Tibial nerve (tissue), 4 donors: ENCODE measurements around the gene GPC5. TPM values are rescaled to one million over a fixed set of nuclear protein-coding genes. Genes with fewer than 3 reads are reported as not detected.

Experiments used
- DNase-seq, 2 donors: peaks; one replicate each; pipeline ENCODE4 v3.0.0-alpha.2; 2019; ENCODE audit warnings: low spot score in 2 of 2
- H3K27ac ChIP-seq, 4 donors: fragments of 200-600 bp; sonication (generic) in 3 of 4; one replicate each; pipeline ENCODE4 v1.5.1; 2017 to 2019; ENCODE audit warnings: mild to moderate bottlenecking in 1 of 4
- H3K27me3 ChIP-seq, 2 donors: fragments of 200-600 bp; sonication (generic) in 1 of 2; one replicate each; pipeline versions ENCODE4 v1.5.1 to v1.6.0; 2017 to 2019
- H3K36me3 ChIP-seq, 3 donors: fragments of 200-600 bp; sonication (generic); one replicate each; pipeline ENCODE4 v1.5.1; 2018 to 2019
- H3K4me1 ChIP-seq, 4 donors: fragments of 200-600 bp; sonication (generic) in 3 of 4; one replicate each; pipeline ENCODE4 v1.5.1; 2017 to 2019
- H3K4me3 ChIP-seq, 4 donors: fragments of 200-600 bp; sonication (generic) in 3 of 4; one replicate each; pipeline ENCODE4 v1.5.1; 2017 to 2019; ENCODE audit warnings: mild to moderate bottlenecking in 1 of 4, moderate library complexity in 1 of 4
- H3K9me3 ChIP-seq, 4 donors: fragments of 200-600 bp; sonication (generic) in 3 of 4; one replicate each; pipeline ENCODE4 v1.5.1; 2017 to 2019
- EP300 ChIP-seq, 2 donors: sonication (generic); formaldehyde crosslinking; IDR thresholded peaks; one replicate each; pipeline ENCODE4 v1.6.1; 2017; ENCODE audit warnings: antibody characterized with exemption in 2 of 2, mild to moderate bottlenecking in 1 of 2
- POLR2A ChIP-seq, 2 donors: fragments of 450-650 bp; IDR thresholded peaks; one replicate each; pipeline ENCODE4 v1.6.1; 2017; ENCODE audit warnings: antibody characterized with exemption in 2 of 2, mild to moderate bottlenecking in 2 of 2, moderate library complexity in 2 of 2
- WGBS, 2 donors: methylation state at CpG; one replicate each; pipeline ENCODE4 v1.1.5; 2018; 5-methylcytosine and 5-hydroxymethylcytosine counted together
- total RNA-seq, 4 donors: library from RNA; depleted of rRNA; stranded (reverse); fragments of >200 nt; gene quantifications; one replicate each; pipeline ENCODE4 v1.1.0, GENCODE V29; 2016
- TF ChIP-seq, protein P1 (sequence below), 5 experiments: fragments of 200-600 bp in 3 of 5; fragments of 450-650 bp in 2 of 5; sonication (generic) in 3 of 5; IDR thresholded peaks; one replicate each; pipeline ENCODE4 v1.5.1; 2016 to 2019; ENCODE audit warnings: antibody characterized with exemption in 5 of 5, mild to moderate bottlenecking in 3 of 5, moderate library complexity in 2 of 5

The GPC5 gene
- total RNA-seq, 4 donors from 2014 or later: 3.7 to 5.7 (median 4.2) TPM; not detected in 1

DNA sequence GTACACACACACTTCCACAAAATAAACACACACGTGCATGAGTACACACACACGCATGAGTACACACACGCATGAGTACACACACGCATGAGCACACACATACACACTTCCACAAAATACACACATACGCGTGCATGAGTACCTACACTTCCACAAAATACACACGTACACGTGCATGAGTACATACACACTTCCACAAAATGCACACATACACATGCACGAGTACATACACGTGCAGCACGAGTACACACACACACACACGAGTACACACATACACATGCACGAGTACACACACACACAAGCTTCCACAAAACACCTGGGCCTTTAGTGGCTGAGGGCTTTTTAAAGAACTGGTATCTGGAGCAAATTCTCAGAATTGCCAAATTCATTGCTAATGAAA lies 619.3 kb downstream of the GPC5 start:
- no peaks in the 10 kb centered on the region for H3K27me3 ChIP-seq
- H3K4me3 ChIP-seq: no peak overlapping the region
- H3K9me3 ChIP-seq: peaks cover 0 to 7% (median 0%) of the 10 kb centered on the region in 4 donors
- H3K4me1 ChIP-seq: no peaks in the 10 kb centered on the region
- H3K36me3 ChIP-seq: no peaks in the 10 kb centered on the region
- TF ChIP-seq POLR2A (IDR thresholded peaks at IDR 0.05) (no peak), EP300 (IDR thresholded peaks at IDR 0.05) (no peak)
- TF ChIP-seq, protein P1, sequence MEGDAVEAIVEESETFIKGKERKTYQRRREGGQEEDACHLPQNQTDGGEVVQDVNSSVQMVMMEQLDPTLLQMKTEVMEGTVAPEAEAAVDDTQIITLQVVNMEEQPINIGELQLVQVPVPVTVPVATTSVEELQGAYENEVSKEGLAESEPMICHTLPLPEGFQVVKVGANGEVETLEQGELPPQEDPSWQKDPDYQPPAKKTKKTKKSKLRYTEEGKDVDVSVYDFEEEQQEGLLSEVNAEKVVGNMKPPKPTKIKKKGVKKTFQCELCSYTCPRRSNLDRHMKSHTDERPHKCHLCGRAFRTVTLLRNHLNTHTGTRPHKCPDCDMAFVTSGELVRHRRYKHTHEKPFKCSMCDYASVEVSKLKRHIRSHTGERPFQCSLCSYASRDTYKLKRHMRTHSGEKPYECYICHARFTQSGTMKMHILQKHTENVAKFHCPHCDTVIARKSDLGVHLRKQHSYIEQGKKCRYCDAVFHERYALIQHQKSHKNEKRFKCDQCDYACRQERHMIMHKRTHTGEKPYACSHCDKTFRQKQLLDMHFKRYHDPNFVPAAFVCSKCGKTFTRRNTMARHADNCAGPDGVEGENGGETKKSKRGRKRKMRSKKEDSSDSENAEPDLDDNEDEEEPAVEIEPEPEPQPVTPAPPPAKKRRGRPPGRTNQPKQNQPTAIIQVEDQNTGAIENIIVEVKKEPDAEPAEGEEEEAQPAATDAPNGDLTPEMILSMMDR (IDR thresholded peaks at IDR 0.05): no peak
- no peak overlapping the region for H3K27ac ChIP-seq
- 94 to 95% methylated on average over 13 of the region's 13 CpGs for WGBS, 2 donors
- DNase-seq: no peak

DNA sequence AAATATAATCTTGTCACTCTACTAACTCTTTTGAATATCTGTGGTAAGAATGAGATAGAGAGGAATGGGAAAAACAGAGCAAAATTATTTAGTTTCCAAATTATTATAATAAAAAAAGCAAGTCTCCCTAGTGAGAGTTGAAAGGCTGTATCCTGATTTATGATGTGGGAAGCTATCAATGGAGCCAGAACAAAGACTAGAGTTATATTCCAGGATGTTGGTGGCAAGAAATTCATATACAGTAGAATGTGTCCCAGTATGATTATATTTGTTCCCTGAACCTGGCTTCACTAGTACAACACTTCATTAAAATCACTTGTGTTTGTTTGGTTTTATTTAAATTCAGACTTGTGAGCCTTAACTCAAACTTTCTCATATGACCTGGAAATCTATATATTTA lies 630.3 kb downstream of the GPC5 start:
- Histone ChIP-seq H3K4me3 (no peak overlapping the region), H3K4me1 (no peaks in the 10 kb centered on the region), H3K27ac (no peak overlapping the region), H3K27me3 (no peaks in the 10 kb centered on the region), H3K9me3 (no peaks in the 10 kb centered on the region), H3K36me3 (no peaks in the 10 kb centered on the region)
- TF ChIP-seq POLR2A (IDR thresholded peaks at IDR 0.05) (no peak), EP300 (IDR thresholded peaks at IDR 0.05) (no peak)
- TF ChIP-seq, protein P1 (IDR thresholded peaks at IDR 0.05): no peak
- DNase-seq: no peak

DNA sequence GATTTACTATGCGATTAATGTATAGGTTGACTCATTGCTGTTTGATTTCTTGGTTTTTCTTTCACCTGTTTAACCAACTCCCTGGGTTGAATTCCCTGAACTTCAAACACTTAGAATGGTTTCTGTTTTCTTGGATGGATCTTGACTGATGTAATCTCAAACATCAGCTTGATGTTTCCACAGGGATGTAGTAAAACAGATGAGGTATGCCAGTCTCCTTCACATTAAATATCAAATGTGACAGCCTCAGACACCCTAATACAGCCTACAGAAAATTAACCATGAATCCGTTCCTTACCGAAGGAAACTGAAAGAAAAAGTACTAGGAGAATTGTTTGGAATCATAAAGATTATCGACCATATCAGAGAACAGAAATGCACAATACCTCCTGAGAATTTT lies 631.2 kb downstream of the GPC5 start:
- Histone ChIP-seq H3K27me3 (no peaks in the 10 kb centered on the region), H3K36me3 (no peaks in the 10 kb centered on the region), H3K27ac (no peak overlapping the region), H3K9me3 (no peaks in the 10 kb centered on the region), H3K4me3 (no peak overlapping the region), H3K4me1 (no peaks in the 10 kb centered on the region)
- no peak for TF ChIP-seq EP300 (IDR thresholded peaks at IDR 0.05)
- TF ChIP-seq, protein P1 (IDR thresholded peaks at IDR 0.05): no peak
- no peak for TF ChIP-seq POLR2A (IDR thresholded peaks at IDR 0.05)
- WGBS, 2 donors: 90 to 94% methylated on average over 4 of the region's 4 CpGs
- DNase-seq: no peak

DNA sequence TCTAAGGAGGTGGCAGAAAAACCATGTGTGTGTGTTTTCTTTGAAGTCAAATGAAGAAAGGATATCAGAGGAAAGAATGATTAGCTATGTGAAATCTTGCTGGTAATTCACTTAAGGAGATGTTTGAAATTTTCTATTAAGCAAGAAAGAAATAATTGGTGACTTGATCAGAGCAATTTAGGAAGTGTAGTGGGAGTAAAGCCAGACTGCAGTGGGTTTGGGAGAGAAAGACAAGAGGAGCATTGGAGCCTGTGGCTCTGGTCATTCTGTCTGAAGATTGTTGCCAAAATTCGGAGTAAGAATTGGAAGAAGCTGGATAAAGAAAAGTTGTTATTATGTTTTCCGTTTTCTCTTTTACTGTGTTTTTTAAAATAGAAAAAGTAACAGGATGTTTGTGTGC lies 640.5 kb downstream of the GPC5 start:
- TF ChIP-seq, protein P1 (IDR thresholded peaks at IDR 0.05): no peak
- TF ChIP-seq POLR2A (IDR thresholded peaks at IDR 0.05) (no peak), EP300 (IDR thresholded peaks at IDR 0.05) (no peak)
- Histone ChIP-seq H3K4me1 (no peaks in the 10 kb centered on the region), H3K27ac (no peak overlapping the region), H3K36me3 (no peaks in the 10 kb centered on the region), H3K27me3 (no peaks in the 10 kb centered on the region), H3K4me3 (no peak overlapping the region), H3K9me3 (no peaks in the 10 kb centered on the region)
- no peak for DNase-seq
- WGBS, 2 donors: 63 to 79% methylated on average over 2 of the region's 2 CpGs

DNA sequence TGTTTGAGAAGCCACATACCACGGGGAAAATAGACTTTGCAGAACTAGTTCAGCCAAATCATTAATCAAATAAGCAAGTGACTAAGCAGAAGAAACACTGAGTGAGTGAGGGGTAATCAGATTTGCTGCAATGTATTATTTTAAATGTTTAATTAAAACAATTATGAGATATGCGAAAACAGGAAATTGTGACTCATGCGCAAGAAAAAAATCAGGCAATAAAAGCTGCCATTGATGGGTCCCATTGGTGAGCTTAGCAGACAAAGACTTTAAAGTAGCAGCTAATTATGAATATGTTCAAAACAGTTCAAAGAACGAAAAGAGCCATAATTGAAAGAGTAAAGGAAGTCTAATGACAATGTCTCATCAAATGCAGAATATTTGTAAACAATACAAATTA lies 644.1 kb downstream of the GPC5 start:
- Histone ChIP-seq H3K27me3 (no peaks in the 10 kb centered on the region), H3K4me3 (no peak overlapping the region), H3K27ac (no peak overlapping the region), H3K36me3 (no peaks in the 10 kb centered on the region), H3K4me1 (no peaks in the 10 kb centered on the region), H3K9me3 (no peaks in the 10 kb centered on the region)
- TF ChIP-seq, protein P1 (IDR thresholded peaks at IDR 0.05): no peak
- TF ChIP-seq EP300 (IDR thresholded peaks at IDR 0.05) (no peak), POLR2A (IDR thresholded peaks at IDR 0.05) (no peak)
- no peak for DNase-seq
- WGBS, 2 donors: 75 to 81% methylated on average over 4 of the region's 4 CpGs
